ENCODE data around the gene SLAMF6.

The SLAMF6 gene

GRCh38 chr1:160496334-160496733, 26.7 kb downstream of the SLAMF6 start:
- H3K4me3 ChIP-seq (ENCODE audit: low read length), result no peak overlapping the region
- DNase-seq (ENCODE audit: low read depth), result no peak
- TF ChIP-seq CTCF (conservative IDR thresholded peaks at IDR 0.05; ENCODE audit: low read length), result no peak

- no peak for DNase-seq (ENCODE audit: low read depth)
- H3K4me3 ChIP-seq (ENCODE audit: low read length), result no peak overlapping the region
- 0 out of 2 replicates have a peak, but pooled peaks have one; percentile 16 for TF ChIP-seq CTCF (conservative IDR thresholded peaks at IDR 0.05; ENCODE audit: low read length)
Observed at GRCh38 chr1:160494620-160495019, 28.4 kb downstream of the SLAMF6 start.

GRCh38 chr1:160492617-160493016, 30.4 kb downstream of the SLAMF6 start:
- no peak for TF ChIP-seq CTCF (conservative IDR thresholded peaks at IDR 0.05; ENCODE audit: low read length)
- no peak for DNase-seq (ENCODE audit: low read depth)
- no peak overlapping the region for H3K4me3 ChIP-seq (ENCODE audit: low read length)

GRCh38 chr1:160491981-160492380, 31.1 kb downstream of the SLAMF6 start:
- H3K4me3 ChIP-seq (ENCODE audit: low read length), result no peak overlapping the region
- no peak for TF ChIP-seq CTCF (conservative IDR thresholded peaks at IDR 0.05; ENCODE audit: low read length)
- DNase-seq (ENCODE audit: low read depth), result no peak

GRCh38 chr1:160491017-160491416, 32.0 kb downstream of the SLAMF6 start:
- DNase-seq (ENCODE audit: low read depth), result no peak
- TF ChIP-seq CTCF (conservative IDR thresholded peaks at IDR 0.05; ENCODE audit: low read length), result no peak
- no peak overlapping the region for H3K4me3 ChIP-seq (ENCODE audit: low read length)

GRCh38 chr1:160489513-160490261, 33.4 kb downstream of the SLAMF6 start:
- TF ChIP-seq CTCF (conservative IDR thresholded peaks at IDR 0.05; ENCODE audit: low read length), result no peak
- no peak for DNase-seq (ENCODE audit: low read depth)
- no peak overlapping the region for H3K4me3 ChIP-seq (ENCODE audit: low read length)

- no peak overlapping the region for H3K4me3 ChIP-seq (ENCODE audit: low read length)
- DNase-seq (ENCODE audit: low read depth), result no peak
- TF ChIP-seq CTCF (conservative IDR thresholded peaks at IDR 0.05; ENCODE audit: low read length), result no peak
Observed at GRCh38 chr1:160488347-160489058, 34.6 kb downstream of the SLAMF6 start.
